ENCODE data around the gene GLRB. TPM values are rescaled to one million over a fixed set of nuclear protein-coding genes. Genes with fewer than 3 reads are reported as not detected.

Gene GLRB
- total and polyA plus RNA-seq, 9 of the 15 experiments (the other 6 are each of a cell fraction or from before 2014, with no cell fraction given), result not detected

GRCh38 chr4:157114671-157115070, 38.7 kb downstream of the GLRB start:
- H3K9me3 ChIP-seq (replicated peaks; ENCODE audit: control insufficient read depth, insufficient read depth, low read depth, low read length), result no peaks in the 10 kb centered on the region; the same call in 1 of the 2 replicates
- DNase-seq (ENCODE audit: extremely low read depth in 1 of 4, low spot score in 3 of 4), result no peak
- no peak overlapping the region for H3K4me2 ChIP-seq (ENCODE audit: insufficient read depth, low read length)
- FAIRE-seq, result no peak
- H3K4me3 ChIP-seq, result no peak overlapping the region
- H2AFZ ChIP-seq (ENCODE audit: low read depth, low read length), result no peak overlapping the region
- POLR2A ChIA-PET, result interaction anchor here (0.7 kb wide), 1 partner anchor 307 kb away, joined by 3 read pairs; no protein-coding TSS in a partner anchor
- no peaks in the 10 kb centered on the region for H3K9me1 ChIP-seq (ENCODE audit: control insufficient read depth, insufficient read depth, low read length)
- no peak overlapping the region for H3K9ac ChIP-seq (ENCODE audit: insufficient read depth in 1 of 2, low read depth in 2 of 2, low read length in 2 of 2)
- no peaks in the 10 kb centered on the region for H3K36me3 ChIP-seq (ENCODE audit: control insufficient read depth, insufficient read depth, low read length)
- intact Hi-C loops (cut with micrococcal nuclease), result no loop called here
- no peaks in the 10 kb centered on the region for H4K20me1 ChIP-seq (replicated peaks; ENCODE audit: control insufficient read depth, insufficient read depth, low read length)
- no peak overlapping the region for H3K27ac ChIP-seq (ENCODE audit: extremely low read depth, low read depth, low read length)
- H3K4me1 ChIP-seq (replicated peaks in 1 of 2; ENCODE audit: control insufficient read depth in 2 of 2, insufficient read depth in 2 of 2, low read length in 2 of 2), result no peaks in the 10 kb centered on the region
- BruUV-seq (replicated peaks), result no TSS peak
- TF ChIP-seq HMBOX1 (IDR thresholded peaks at IDR 0.05) (no peak), HMG20B (CRISPR knock-in tag; IDR thresholded peaks at IDR 0.05) (no peak), GATAD2B (IDR thresholded peaks at IDR 0.05; ENCODE audit: borderline replicate concordance) (no peak), BDP1 (IDR thresholded peaks at IDR 0.05; ENCODE audit: insufficient read depth, insufficient read length) (no peak), E2F5 (CRISPR knock-in tag; IDR thresholded peaks at IDR 0.05) (no peak), EWSR1 (IDR thresholded peaks at IDR 0.05; ENCODE audit: borderline replicate concordance, low read depth, partially characterized antibody) (no peak), BRF2 (IDR thresholded peaks at IDR 0.05; ENCODE audit: borderline replicate concordance, insufficient read depth, insufficient read length) (no peak), HMGN3 (IDR thresholded peaks at IDR 0.05; ENCODE audit: borderline replicate concordance, extremely low read depth, insufficient read length, low read depth, low read length) (no peak)
- CTCF ChIA-PET (ENCODE audit: low intra/inter-chr PET ratio), result no interaction called here
- in situ Hi-C loops (cut with MboI), result no loop called here
- 0% methylated on average over 6 of the region's 6 CpGs for WGBS (ENCODE audit: insufficient coverage, low coverage, missing lambda C conversion rate)
- H3K27me3 ChIP-seq (ENCODE audit: control insufficient read depth in 2 of 2, insufficient read depth in 2 of 2, low read length in 2 of 2), result no peaks in the 10 kb centered on the region
- no peaks in the 10 kb centered on the region for H3K79me2 ChIP-seq (ENCODE audit: control insufficient read depth, insufficient read depth, low read length)
- ATAC-seq, result no peak

Measured in K562 (cell line).